ENCODE results near the gene C12orf43. TPM values are rescaled to one million over a fixed set of nuclear protein-coding genes. Genes with fewer than 3 reads are reported as not detected.

C12orf43 gene
- polyA plus RNA-seq, 1 donor, result 10.6 TPM

- no peak for DNase-seq (ENCODE audit: low read depth)
Observed at GRCh38 chr12:121030576-121031212, 14.4 kb upstream of the C12orf43 start.

DNA sequence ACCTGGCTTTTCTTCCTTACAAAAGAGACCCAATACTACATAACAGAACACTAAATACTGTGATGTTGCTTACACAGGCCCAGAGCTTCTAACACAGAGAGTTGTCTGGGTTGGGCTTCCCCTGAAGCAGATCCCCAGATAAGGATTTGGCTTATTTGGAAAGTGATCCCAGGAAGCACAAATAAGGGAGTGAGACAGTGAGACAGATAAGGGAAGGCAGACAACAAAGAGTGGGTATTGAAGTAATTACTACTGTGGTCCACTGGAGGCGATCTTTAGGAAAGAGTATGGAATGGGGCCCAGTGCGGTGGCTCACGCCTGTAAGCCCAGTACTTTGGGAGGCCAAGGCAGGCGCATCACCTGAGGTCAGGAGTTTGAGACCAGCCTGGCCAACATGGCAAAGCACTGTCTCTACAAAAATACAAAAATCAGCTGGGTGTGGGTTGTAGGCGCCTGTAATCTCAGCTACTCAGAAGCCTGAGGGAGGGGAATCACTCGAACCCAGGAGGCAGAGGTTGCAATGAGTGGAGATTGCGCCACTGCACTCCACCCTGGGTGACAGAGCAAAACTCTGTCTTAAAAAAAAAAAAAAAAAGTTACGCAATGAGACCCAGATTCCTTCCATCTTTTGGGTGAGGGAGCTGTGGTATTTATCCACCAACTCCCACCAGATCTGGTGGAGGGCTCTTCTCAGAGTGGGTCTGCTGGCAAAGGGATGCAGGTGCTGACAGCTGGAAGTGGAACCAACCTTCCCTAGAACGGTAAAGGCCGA is 10.2 kb upstream of the C12orf43 start:
- no peak for DNase-seq (ENCODE audit: low read depth)

GRCh38 chr12:121025442-121026226 is 9.3 kb upstream of the C12orf43 start:
- DNase-seq (ENCODE audit: low read depth), result no peak

- DNase-seq (ENCODE audit: low read depth), result no peak
Observed at GRCh38 chr12:121023799-121024198, 7.5 kb upstream of the C12orf43 start.

DNA sequence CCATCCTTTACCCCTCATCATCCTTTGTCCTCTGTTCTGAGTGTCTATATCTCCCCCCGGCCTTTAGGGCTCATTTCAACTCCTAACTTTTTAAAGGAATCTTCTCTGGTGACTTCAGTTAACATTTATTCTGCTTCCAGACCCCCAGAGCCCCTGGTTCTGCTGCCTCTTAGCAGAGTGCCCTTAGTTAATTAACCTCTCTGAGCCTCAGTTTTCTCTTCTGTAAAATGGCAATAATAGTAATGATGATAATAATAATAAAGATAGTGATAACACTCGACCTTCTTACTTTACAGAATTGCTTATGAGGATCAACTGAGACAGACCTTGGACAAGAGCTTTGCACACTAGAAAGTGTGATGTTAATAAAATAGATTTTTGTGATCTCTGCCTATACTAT is 6.4 kb upstream of the C12orf43 start:
- DNase-seq (ENCODE audit: low read depth), result no peak

DNA sequence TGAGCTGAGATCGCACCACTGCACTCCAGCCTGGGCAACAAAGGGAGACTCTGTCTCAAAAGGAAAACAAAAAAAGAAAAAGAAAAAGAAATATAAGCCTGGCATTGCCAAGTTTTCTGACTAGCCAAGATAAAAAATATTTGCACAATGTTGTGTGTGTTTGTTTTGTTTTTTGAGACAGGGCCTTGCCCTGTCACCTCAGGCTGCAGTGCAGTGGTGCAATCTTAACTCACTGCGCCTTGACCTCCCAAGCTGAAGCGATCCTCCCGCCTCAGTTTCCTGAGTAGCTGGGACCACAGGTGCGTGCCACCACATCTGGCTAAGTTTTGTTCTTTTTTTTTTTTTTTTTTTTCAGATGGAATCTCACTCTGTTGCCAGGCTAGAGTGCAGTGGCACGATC is 5.5 kb upstream of the C12orf43 start:
- DNase-seq (ENCODE audit: low read depth), result no peak

GRCh38 chr12:121018860-121019617 is 2.8 kb upstream of the C12orf43 start:
- no peak for DNase-seq (ENCODE audit: low read depth)

GRCh38 chr12:121017966-121018491 is 1.7 kb upstream of the C12orf43 start:
- DNase-seq (ENCODE audit: low read depth), result no peak

GRCh38 chr12:121013715-121014114 is 2.6 kb downstream of the C12orf43 start:
- DNase-seq (ENCODE audit: low read depth), result no peak

- no peak for DNase-seq (ENCODE audit: low read depth)
Observed at GRCh38 chr12:121011820-121012219, 4.5 kb downstream of the C12orf43 start.

- DNase-seq (ENCODE audit: low read depth), result no peak
Observed at GRCh38 chr12:121010860-121011259, 5.4 kb downstream of the C12orf43 start.

DNA sequence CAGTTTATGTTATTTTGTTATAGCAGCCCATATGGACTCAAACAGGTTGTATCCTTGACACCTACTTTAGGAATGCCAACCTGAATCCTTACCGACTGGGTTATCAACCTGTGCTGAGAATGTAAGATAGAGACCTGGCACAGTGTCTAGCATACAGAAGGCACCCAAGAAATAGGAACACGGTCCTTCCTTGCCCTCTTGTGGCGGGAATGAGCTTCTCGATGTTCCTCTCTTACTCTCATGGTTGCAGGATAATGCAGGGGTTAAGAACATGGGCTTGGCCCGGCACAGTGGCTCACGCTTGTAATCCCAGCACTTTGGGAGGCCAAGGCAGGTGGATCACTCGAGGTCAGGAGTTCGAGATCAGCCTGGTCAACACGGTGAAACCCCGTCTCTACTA is 6.5 kb downstream of the C12orf43 start:
- DNase-seq (ENCODE audit: low read depth), result no peak

DNA sequence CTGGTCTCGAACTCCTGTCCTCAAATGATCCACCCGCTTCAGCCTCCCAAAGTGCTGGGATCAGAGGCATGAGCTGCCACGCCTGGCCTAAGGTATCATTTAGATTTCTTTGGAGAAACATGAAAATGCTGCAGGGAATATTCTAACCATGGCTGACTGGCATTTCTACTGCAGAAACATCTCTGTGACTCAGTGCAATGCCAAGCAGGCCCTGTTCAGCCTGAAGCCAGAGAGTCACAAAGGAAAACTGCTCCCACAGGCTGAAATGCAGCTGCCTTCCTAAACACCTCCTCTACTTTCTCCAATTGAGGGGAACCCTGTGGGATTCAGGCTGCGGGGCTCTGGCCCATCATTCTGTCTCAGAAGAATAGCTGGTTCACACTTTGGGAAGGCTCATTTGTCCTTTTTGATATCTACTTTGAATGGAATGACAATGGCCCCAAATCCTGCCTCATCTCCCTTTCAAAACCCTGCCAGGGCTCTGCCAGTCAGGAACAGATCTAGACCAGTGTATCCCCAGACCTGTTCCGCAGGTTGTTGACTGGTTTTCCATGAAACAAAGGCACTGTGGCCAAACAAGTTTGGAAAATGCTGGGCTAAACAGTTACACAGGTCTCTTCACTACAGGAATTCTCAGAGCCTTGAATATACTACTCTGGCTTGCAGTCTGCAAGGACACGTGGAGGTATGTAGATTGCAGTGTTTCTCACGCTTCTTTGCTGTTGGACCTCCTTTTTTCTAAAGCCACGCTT is 7.8 kb downstream of the C12orf43 start:
- no peak for DNase-seq (ENCODE audit: low read depth)

DNA sequence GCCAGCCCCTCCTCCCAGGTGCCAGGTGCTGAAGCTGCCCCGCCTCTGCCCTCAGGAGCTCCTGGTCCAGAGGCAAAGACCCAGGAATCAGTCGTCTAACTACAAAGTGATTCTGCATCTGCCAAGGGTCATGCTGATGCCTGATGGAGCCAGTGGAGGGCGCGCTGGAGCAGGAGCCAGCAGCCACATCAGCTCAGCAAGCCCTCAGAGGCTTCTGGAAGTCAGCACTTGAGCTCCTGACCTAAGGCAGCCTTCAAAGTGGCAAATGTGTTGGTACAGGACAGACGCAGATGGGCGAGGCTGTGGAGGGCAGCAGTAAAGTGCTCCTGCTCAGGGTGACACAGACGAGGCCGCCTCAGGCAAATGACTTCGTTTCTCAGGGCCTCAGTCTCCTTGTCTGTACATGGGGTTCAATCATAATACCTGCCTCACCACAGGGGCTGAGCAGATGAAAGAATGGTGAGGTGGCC is 10.9 kb downstream of the C12orf43 start:
- no peak for DNase-seq (ENCODE audit: low read depth)

DNA sequence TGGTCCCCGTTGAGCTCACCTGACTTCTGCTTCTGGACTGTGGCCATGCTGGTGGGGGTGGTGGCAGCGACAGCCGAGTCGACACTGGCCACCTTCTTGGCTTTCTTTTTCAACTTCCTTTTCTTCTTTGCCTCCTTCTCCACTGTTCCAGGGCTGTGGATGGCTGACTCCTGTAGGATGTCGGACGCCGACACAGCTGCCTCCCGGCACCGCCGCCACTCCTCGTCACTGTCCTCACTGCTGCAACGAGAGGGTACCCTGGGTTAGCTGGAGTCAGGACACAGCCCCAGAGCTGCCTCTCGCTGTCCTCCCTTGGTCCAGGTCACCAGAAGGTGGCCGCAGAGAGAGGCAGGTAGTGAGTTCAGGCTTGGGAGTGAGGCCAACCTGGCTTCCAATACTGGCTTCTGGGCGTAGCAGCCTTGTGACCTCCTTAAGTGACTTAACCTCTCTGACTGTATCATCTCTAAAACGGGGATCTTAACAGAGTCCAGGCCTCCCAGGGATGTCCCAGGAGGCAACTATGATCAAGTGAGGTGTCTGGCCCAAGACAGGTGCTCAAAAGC is 12.0 kb downstream of the C12orf43 start:
- DNase-seq (ENCODE audit: low read depth), result no peak

DNA sequence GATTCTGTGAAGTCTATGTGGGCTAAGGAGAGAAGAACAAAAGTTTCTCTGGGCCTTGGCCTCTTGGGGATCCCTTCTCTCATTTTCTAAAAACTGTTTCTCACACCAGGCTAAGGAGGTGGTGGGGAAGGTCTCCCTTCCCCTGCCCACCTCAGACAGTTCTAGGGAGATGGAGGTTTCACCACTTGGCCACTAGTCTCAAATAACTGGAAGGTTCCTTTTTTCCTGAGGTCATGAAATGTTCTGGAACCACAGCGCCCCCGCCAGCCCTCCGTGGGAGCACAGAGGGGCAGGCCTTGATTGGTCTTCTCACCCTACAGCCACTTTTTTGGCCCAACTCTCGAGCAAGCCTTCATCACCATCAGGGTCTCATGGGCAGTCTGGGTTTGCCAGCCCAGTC is 12.6 kb downstream of the C12orf43 start:
- DNase-seq (ENCODE audit: low read depth), result no peak

DNA sequence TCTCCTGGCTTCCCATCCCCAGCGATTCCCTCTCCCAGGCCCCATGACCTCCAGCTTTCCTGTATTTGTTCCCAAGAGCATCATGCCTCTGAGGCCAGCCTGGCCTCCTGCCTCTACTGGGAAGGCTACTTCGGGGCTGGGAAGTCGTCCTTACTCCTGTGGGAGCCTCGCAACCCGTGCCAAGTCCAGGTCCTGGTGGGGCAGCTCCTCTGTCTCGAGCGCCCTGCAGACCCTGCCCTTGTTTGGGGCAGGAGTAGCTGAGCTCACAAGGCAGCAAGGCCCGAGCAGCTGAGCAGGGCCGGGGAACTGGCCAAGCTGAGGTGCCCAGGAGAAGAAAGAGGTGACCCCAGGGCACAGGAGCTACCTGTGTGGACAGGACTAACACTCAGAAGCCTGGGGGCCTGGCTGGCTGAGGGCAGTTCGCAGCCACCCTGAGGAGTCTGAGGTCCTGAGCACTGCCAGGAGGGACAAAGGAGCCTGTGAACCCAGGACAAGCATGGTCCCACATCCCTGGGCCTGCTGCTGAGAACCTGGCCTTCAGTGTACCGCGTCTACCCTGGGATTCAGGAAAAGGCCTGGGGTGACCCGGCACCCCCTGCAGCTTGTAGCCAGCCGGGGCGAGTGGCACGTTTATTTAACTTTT is 14.3 kb downstream of the C12orf43 start:
- no peak for DNase-seq (ENCODE audit: low read depth)

DNA sequence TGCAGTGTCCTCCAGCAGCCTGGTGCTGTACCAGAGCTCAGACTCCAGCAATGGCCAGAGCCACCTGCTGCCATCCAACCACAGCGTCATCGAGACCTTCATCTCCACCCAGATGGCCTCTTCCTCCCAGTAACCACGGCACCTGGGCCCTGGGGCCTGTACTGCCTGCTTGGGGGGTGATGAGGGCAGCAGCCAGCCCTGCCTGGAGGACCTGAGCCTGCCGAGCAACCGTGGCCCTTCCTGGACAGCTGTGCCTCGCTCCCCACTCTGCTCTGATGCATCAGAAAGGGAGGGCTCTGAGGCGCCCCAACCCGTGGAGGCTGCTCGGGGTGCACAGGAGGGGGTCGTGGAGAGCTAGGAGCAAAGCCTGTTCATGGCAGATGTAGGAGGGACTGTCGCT is 15.2 kb downstream of the C12orf43 start:
- no peak for DNase-seq (ENCODE audit: low read depth)

DNA sequence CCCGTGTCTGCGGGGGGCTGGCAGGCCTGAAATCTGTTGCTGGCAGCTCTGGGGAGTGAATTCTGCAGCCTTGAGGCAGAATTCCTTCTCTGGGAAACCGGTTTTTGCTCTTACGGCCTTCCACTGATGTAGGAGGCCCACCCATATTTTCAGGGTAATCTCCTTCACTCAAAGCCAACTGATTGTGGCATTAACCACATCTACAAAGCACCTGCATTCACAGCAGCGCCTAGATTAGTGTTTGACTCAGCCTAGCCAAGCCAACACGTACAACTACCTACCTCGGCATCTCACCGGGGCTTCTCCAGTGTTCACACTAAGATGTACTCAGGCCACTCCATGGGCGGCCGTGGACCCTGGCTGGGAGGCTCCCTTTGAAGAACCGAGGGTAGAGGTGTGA is 15.8 kb downstream of the C12orf43 start:
- no peak for DNase-seq (ENCODE audit: low read depth)
